Left ventricle myocardium inferior (tissue), 1 donor: ENCODE data around the gene UPK1B. TPM values are rescaled to one million over a fixed set of nuclear protein-coding genes. Genes with fewer than 3 reads are reported as not detected.

Source experiments
- DNase-seq: peaks from one replicate; pipeline ENCODE4 v3.0.0-alpha.2; 2020
- H3K27ac ChIP-seq: fragments of 200-600 bp; replicated peaks from 2 replicates; pipeline ENCODE4 v1.8.0; 2021
- H3K27me3 ChIP-seq: fragments of 200-600 bp; 2 replicates; pipeline ENCODE4 v1.8.0; 2021; ENCODE audit warnings: low read depth
- H3K36me3 ChIP-seq: fragments of 200-600 bp; 2 replicates; pipeline ENCODE4 v1.8.0; 2021
- H3K4me1 ChIP-seq: fragments of 200-600 bp; 2 replicates; pipeline ENCODE4 v1.8.0; 2021
- H3K4me3 ChIP-seq: fragments of 200-600 bp; 2 replicates; pipeline ENCODE4 v1.8.0; 2021; ENCODE audit warnings: mild to moderate bottlenecking, moderate library complexity
- H3K9me3 ChIP-seq: fragments of 200-600 bp; replicated peaks from 2 replicates; pipeline ENCODE4 v1.8.0; 2021
- CTCF ChIP-seq: fragments of 200-600 bp; IDR thresholded peaks from 2 replicates; pipeline ENCODE4 v1.8.0; 2021; ENCODE audit warnings: antibody characterized with exemption, mild to moderate bottlenecking, borderline replicate concordance
- intact Hi-C: fragments of 100-400 bp; cut with micrococcal nuclease; formaldehyde crosslinking; loops from one replicate; pipeline ENCODE4 v1.11.0; 2022
- total RNA-seq: library from RNA; stranded (reverse); fragmentation: NEBNext Ultra II Directional; extraction: Animal tissue kit (Norgen Biotek cat#: 25700); gene quantifications from one replicate; pipeline ENCODE4 v1.2.1, GENCODE V29; 2021
- donor health status: DM: no; HTN: yes; CAD: no; lungs with severe emphysema.

UPK1B gene
- total RNA-seq, 1 donor from 2014 or later, result not detected

GRCh38 chr3:119170821-119171220, 2.6 kb upstream of the UPK1B start:
- TF ChIP-seq CTCF, result no peak
- intact Hi-C loops, result no loop called here
- Histone ChIP-seq H3K36me3 (no peaks in the 10 kb centered on the region), H3K4me3 (no peak overlapping the region), H3K9me3 (no peaks in the 10 kb centered on the region), H3K27ac (no peak overlapping the region), H3K4me1 (no peaks in the 10 kb centered on the region), H3K27me3 (no peaks in the 10 kb centered on the region)
- DNase-seq, result no peak

GRCh38 chr3:119175872-119176756, 2.7 kb downstream of the UPK1B start:
- Histone ChIP-seq H3K4me3 (no peak overlapping the region), H3K4me1 (no peaks in the 10 kb centered on the region), H3K9me3 (no peaks in the 10 kb centered on the region), H3K36me3 (no peaks in the 10 kb centered on the region), H3K27ac (no peak overlapping the region), H3K27me3 (no peaks in the 10 kb centered on the region)
- TF ChIP-seq CTCF, result no peak
- intact Hi-C loops, result no loop called here
- no peak for DNase-seq

GRCh38 chr3:119176778-119177177, 3.4 kb downstream of the UPK1B start:
- no peak overlapping the region for H3K4me3 ChIP-seq
- H3K27ac ChIP-seq, result no peak overlapping the region
- no peaks in the 10 kb centered on the region for H3K27me3 ChIP-seq
- no peak for TF ChIP-seq CTCF
- intact Hi-C loops, result no loop called here
- no peaks in the 10 kb centered on the region for H3K9me3 ChIP-seq
- H3K4me1 ChIP-seq, result no peaks in the 10 kb centered on the region
- H3K36me3 ChIP-seq, result no peaks in the 10 kb centered on the region
- no peak for DNase-seq

- Histone ChIP-seq H3K27me3 (no peaks in the 10 kb centered on the region), H3K4me3 (no peak overlapping the region), H3K4me1 (no peaks in the 10 kb centered on the region), H3K27ac (no peak overlapping the region), H3K36me3 (no peaks in the 10 kb centered on the region), H3K9me3 (no peaks in the 10 kb centered on the region)
- DNase-seq, result no peak
- intact Hi-C loops, result no loop called here
- no peak for TF ChIP-seq CTCF
Measured at GRCh38 chr3:119177321-119177720, 3.9 kb downstream of the UPK1B start.

- DNase-seq, result no peak
- Histone ChIP-seq H3K9me3 (no peaks in the 10 kb centered on the region), H3K4me1 (no peaks in the 10 kb centered on the region), H3K27me3 (no peaks in the 10 kb centered on the region), H3K27ac (no peak overlapping the region), H3K36me3 (no peaks in the 10 kb centered on the region), H3K4me3 (no peak overlapping the region)
- intact Hi-C loops, result no loop called here
- no peak for TF ChIP-seq CTCF
Measured at GRCh38 chr3:119181765-119182164, 8.4 kb downstream of the UPK1B start.
